ENCODE results near the gene PCMT1. TPM values are rescaled to one million over a fixed set of nuclear protein-coding genes. Genes with fewer than 3 reads are reported as not detected.

The PCMT1 gene
- 90.1 and 121 TPM in 2 replicates for total RNA-seq

DNA sequence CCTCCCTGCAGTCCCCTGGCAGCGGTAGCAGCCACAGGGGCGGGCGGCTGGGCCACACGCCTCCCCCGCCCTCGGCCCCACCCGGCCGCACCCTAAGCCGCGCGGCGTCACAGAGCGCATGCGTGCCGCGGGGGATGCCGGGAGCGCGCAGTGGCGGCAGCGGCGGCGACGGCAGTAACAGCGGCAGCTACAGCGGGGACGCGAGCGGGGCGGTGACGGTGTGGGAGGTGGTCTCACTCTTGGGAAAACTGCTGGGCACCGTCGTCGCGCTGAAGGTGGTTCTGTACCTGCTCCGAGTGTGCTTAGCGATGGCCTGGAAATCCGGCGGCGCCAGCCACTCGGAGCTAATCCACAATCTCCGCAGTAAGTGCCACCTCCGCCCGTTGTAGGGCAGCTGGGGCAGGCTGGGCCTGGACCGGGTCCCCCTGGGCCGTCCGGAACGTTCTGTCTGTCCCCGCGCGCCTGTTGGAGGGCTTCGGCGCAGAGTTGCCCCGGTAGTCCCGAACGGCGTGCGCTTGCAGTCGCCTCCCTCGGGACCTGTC lies at the start of gene PCMT1:
TSS of gene PCMT1 (plus strand) at position 148 of the 542 bp plus-strand sequence. CDS start at position 309, 161 bp downstream.

DNA sequence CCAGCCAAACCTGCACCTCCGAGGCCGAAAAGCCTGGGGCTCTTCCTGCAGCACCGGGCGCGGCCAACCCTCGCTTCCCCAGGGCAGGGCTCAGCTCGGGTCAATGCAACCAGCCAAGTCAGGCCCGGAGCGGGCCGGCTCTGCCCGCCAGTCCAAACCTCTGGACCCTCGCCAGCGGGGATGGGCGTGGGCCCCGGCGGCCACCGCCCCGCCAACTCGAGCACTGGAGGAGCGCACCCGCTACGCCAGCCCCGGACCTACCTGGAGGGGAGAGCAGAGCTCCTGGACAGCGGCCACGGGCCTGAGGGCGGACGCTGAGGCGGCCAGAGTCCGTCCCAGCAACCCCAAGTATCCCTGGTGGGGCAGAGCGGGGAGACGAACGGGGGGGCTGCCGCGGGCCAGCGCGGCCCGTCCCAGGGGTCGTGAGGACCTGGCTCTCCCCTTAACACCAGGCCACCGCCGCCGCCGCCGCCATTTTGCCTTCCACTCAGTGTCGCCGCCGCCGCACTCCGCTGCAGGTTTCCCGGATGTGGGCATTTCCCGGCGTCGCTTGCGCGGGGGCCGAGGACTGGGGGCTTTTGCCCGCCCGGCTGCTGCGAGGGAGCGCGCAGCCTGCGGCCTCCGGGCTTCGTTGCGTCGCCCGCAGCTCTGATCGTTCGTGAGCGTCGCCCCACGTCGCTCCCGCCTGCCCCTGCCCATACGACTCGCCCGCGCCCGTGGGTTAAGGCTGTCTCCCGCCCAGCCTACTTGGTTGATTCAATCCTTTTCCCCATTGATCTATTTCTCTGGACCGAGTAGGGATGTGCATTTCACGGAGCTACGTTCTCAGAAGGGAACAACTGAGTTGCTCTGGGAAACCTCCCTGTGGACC lies 31.7 kb upstream of the PCMT1 start, which contains the start of gene LATS1:
TSS of gene LATS1 (minus strand) at position 514 of the 871 bp plus-strand sequence. CDS start 15,975 bp downstream, outside the sequence.

DNA sequence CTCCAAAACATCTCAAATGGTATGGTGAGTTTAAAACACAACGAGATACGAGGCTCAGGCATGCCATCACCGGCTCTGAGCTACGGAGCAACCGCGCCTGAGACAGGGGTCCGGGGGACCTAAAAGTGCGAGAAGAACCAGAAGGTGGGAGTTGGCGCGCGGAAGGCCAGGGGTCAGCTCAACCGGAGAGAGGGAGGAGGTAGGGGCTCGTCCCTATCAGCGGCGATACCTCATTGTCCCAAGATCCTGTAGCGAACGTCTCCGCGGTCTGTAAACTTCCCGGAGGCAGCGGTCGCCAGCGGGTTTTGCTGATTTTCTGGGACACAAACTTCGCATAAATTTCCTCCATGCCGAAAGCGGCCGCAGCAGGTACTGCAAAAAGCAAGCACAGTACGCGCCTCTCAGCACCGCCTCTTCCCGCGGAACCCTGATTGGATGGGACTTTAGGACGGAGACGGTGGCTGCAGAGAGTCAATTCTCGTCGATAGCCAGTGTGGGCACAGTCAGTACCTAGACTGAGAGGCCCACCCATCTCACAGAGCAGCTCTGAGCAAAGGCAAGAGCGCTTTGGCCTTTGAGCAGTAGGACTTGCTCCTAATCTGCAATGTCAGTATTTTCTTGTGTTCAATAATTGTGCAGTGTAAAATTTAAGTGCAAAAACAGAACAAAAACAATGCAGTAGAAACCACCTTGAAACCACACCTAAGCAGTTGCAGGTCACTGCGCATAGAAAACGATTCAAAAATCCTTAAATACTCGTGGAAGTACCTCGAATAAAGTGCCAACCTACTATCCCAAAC lies 3.2 kb upstream of the PCMT1 start, which contains the start of gene NUP43:
TSS of gene NUP43 (minus strand) at position 383 of the 800 bp plus-strand sequence. CDS start at position 349, 34 bp downstream.

Other genes starting within 250 kb of the PCMT1 start
- gene PPIL4, start 203.7 kb upstream of the PCMT1 start, total RNA-seq = 21.5 and 32.4 TPM in 2 replicates
- 31.8 and 43.0 TPM in 2 replicates for gene GINM1, start 183.4 kb upstream of the PCMT1 start, total RNA-seq
- gene KATNA1, start 101.0 kb upstream of the PCMT1 start, total RNA-seq = 16.0 and 19.7 TPM in 2 replicates
- 13.3 and 19.3 TPM in 2 replicates for gene LATS1, start 31.6 kb upstream of the PCMT1 start, total RNA-seq
- gene NUP43, start 3.2 kb upstream of the PCMT1 start, total RNA-seq = 19.6 and 21.3 TPM in 2 replicates
- gene LRP11, start 114.6 kb downstream of the PCMT1 start, total RNA-seq = 51.3 and 60.8 TPM in 2 replicates
- gene RAET1E, start 148.4 kb downstream of the PCMT1 start, total RNA-seq = 0.24 TPM in 1 of 2 replicates, not detected in the other
- 0.13 and 0.24 TPM in 2 replicates for gene RAET1G, start 173.4 kb downstream of the PCMT1 start, total RNA-seq
- 0.24 and 4.4 TPM in 2 replicates for gene ULBP2, start 192.3 kb downstream of the PCMT1 start, total RNA-seq
- gene ULBP1, start 214.2 kb downstream of the PCMT1 start, total RNA-seq = 0.88 and 2.6 TPM in 2 replicates